K562 (cell line): ENCODE results near the gene GARNL3. TPM values are rescaled to one million over a fixed set of nuclear protein-coding genes. Genes with fewer than 3 reads are reported as not detected.
A peak's percentile ranks its signal among the peaks of the same experiment; 100 is the strongest.

Experiments
- CBX3 ChIP-seq, 2 experiments: IDR thresholded peaks; 1 replicate in 1 of 2; 2 replicates in 1 of 2; pipeline ENCODE4 v1.6.1; 2012; ENCODE audit warnings: inconsistent platforms in 2 of 2, low read length in 2 of 2, borderline replicate concordance in 1 of 2, control low read depth in 1 of 2
- CEBPG ChIP-seq, 3 experiments: fragments of 200-800 bp in 1 of 3; sonication (Bioruptor generic) in 1 of 3; sonication (generic) in 1 of 3; formaldehyde crosslinking in 1 of 3; IDR thresholded peaks in 2 of 3; conservative IDR thresholded peaks in 1 of 3; 2 replicates each; pipeline versions ENCODE4 v1.6.1 to v1.8.0; 2016 to 2022; ENCODE audit warnings: missing compliant biosample characterization in 2 of 3, missing genetic modification characterization in 2 of 3, mild to moderate bottlenecking in 1 of 3, missing genetic modification reagents in 1 of 3
- MBD2 ChIP-seq: sonication (generic); IDR thresholded peaks from 2 replicates; pipeline ENCODE4 v1.6.1; 2016; ENCODE audit warnings: low read depth, borderline replicate concordance
- NFE2L1 ChIP-seq: fragments of 450-650 bp; IDR thresholded peaks from 2 replicates; pipeline ENCODE4 v1.6.1; 2016; ENCODE audit warnings: missing genetic modification characterization, low read depth, mild to moderate bottlenecking, missing compliant biosample characterization, moderate library complexity, borderline replicate concordance
- SIX5 ChIP-seq, 2 experiments: IDR thresholded peaks; 2 replicates each; pipeline ENCODE4 v1.6.1; 2011; ENCODE audit warnings: low read length in 2 of 2, borderline replicate concordance in 1 of 2, low read depth in 1 of 2, mild to moderate bottlenecking in 1 of 2, moderate library complexity in 1 of 2; ENCODE audit not compliant: insufficient read depth in 1 of 2
- SRSF3 ChIP-seq: fragments of 200-400 bp; formaldehyde crosslinking; IDR thresholded peaks from 2 replicates; pipeline ENCODE4 v1.6.1; 2016; ENCODE audit warnings: mild to moderate bottlenecking, low read length, moderate library complexity; ENCODE audit not compliant: insufficient read depth
- SUPT5H ChIP-seq: fragments of 450-650 bp; IDR thresholded peaks from 2 replicates; pipeline ENCODE4 v1.6.1; 2016
- TAF1 ChIP-seq: IDR thresholded peaks from 2 replicates; pipeline ENCODE4 v1.6.1; 2011; ENCODE audit warnings: mild to moderate bottlenecking, low read length, moderate library complexity; ENCODE audit not compliant: insufficient read depth, control insufficient read depth, severe bottlenecking; ENCODE audit errors: extremely low read depth
- TGIF2 ChIP-seq: sonication (generic); formaldehyde crosslinking; IDR thresholded peaks from 2 replicates; pipeline ENCODE4 v1.8.1; 2022; ENCODE audit warnings: mild to moderate bottlenecking, missing genetic modification reagents, moderate library complexity
- ZFX ChIP-seq: sonication (generic); formaldehyde crosslinking; IDR thresholded peaks from 2 replicates; pipeline ENCODE4 v1.8.0; 2022; ENCODE audit warnings: mild to moderate bottlenecking, missing genetic modification reagents, moderate library complexity
- ZNF282 ChIP-seq: sonication (generic); formaldehyde crosslinking; IDR thresholded peaks from 2 replicates; pipeline ENCODE4 v1.8.1; 2023; ENCODE audit warnings: missing genetic modification reagents
- ZNF354B ChIP-seq: fragments of 250-450 bp; sonication (Bioruptor Pico); IDR thresholded peaks from 2 replicates; pipeline ENCODE4 v1.4.0; 2020
- ZNF518B ChIP-seq: fragments of 250-450 bp; sonication (Bioruptor Pico); IDR thresholded peaks from 2 replicates; pipeline ENCODE4 v1.5.0; 2021; ENCODE audit warnings: mild to moderate bottlenecking, moderate library complexity
- ZNF766 ChIP-seq: fragments of 200-800 bp; sonication (Bioruptor generic); conservative IDR thresholded peaks from 2 replicates; pipeline ENCODE4 v1.6.1; 2016; ENCODE audit warnings: missing genetic modification characterization, missing compliant biosample characterization
- polyA plus RNA-seq, 8 experiments: library from polyadenylated mRNA; depleted of rRNA in 4 of 8; stranded (reverse) in 5 of 8; unstranded in 3 of 8; fragments of >200 nt; fragmentation: Nextera tagmentation in 2 of 8; fragmentation: Illumina TruSeq in 1 of 8; extraction: Ambion mirVana in 2 of 8; extraction: Trizol in 1 of 8; gene quantifications; 2 replicates each; pipeline versions ENCODE4 v1.2.1 to v1.2.3, GENCODE V29; 2011 to 2014; ENCODE audit warnings: inconsistent platforms in 1 of 8, missing spikeins in 1 of 8
- total RNA-seq, 7 experiments: library from RNA; depleted of rRNA in 6 of 7; stranded (reverse); fragments of >200 nt in 6 of 7; fragmentation: Illumina TruSeq in 2 of 7; extraction: Trizol in 2 of 7; gene quantifications; 2 replicates each; pipeline versions ENCODE4 v1.2.1 to v1.2.3, GENCODE V29; 2011 to 2021; ENCODE audit warnings: low replicate concordance in 1 of 7
- TF ChIP-seq, protein P1 (sequence below): fragments of 250-450 bp; sonication (Bioruptor Pico); IDR thresholded peaks from 2 replicates; pipeline ENCODE4 v1.4.0; 2020

Gene GARNL3
- total and polyA plus RNA-seq, 9 of the 15 experiments (the other 6 are each of a cell fraction or from before 2014, with no cell fraction given), result 0.35 to 2.7 (median 1.6) TPM

DNA sequence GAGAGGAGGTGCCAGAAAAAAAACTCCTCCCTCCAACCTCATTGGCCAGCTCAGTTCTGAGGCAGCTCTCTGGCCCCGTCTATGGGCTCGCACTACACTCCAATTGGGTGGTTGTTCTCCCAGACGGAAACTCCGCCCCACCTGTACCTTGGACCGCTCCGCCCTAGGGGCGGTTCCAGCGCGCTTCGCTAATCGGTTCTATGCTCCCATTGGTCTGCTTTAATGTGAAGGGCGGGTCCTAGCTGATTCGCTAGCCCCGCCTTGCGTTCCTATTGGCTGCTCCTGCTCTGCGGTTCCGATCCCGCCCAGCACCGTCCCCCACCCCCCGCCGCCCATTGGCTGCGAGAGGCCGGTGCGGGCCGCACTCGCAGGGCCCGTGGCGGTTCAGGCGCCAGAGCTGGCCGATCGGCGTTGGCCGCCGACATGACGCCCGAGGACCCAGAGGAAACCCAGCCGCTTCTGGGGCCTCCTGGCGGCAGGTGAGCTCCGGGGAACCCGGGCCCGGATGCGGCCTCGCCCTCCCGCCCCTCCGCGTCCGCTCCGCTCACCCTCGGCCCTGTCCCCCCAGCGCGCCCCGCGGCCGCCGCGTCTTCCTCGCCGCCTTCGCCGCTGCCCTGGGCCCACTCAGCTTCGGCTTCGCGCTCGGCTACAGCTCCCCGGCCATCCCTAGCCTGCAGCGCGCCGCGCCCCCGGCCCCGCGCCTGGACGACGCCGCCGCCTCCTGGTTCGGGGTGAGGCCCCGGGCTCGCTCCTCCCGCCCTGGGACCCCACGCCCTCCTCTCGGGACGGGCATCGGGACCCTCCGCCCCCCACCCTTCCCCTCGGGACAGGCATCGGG, 132.5 kb downstream of the GARNL3 start, which contains the start of gene SLC2A8 (continued):
- TF ChIP-seq, protein P1, sequence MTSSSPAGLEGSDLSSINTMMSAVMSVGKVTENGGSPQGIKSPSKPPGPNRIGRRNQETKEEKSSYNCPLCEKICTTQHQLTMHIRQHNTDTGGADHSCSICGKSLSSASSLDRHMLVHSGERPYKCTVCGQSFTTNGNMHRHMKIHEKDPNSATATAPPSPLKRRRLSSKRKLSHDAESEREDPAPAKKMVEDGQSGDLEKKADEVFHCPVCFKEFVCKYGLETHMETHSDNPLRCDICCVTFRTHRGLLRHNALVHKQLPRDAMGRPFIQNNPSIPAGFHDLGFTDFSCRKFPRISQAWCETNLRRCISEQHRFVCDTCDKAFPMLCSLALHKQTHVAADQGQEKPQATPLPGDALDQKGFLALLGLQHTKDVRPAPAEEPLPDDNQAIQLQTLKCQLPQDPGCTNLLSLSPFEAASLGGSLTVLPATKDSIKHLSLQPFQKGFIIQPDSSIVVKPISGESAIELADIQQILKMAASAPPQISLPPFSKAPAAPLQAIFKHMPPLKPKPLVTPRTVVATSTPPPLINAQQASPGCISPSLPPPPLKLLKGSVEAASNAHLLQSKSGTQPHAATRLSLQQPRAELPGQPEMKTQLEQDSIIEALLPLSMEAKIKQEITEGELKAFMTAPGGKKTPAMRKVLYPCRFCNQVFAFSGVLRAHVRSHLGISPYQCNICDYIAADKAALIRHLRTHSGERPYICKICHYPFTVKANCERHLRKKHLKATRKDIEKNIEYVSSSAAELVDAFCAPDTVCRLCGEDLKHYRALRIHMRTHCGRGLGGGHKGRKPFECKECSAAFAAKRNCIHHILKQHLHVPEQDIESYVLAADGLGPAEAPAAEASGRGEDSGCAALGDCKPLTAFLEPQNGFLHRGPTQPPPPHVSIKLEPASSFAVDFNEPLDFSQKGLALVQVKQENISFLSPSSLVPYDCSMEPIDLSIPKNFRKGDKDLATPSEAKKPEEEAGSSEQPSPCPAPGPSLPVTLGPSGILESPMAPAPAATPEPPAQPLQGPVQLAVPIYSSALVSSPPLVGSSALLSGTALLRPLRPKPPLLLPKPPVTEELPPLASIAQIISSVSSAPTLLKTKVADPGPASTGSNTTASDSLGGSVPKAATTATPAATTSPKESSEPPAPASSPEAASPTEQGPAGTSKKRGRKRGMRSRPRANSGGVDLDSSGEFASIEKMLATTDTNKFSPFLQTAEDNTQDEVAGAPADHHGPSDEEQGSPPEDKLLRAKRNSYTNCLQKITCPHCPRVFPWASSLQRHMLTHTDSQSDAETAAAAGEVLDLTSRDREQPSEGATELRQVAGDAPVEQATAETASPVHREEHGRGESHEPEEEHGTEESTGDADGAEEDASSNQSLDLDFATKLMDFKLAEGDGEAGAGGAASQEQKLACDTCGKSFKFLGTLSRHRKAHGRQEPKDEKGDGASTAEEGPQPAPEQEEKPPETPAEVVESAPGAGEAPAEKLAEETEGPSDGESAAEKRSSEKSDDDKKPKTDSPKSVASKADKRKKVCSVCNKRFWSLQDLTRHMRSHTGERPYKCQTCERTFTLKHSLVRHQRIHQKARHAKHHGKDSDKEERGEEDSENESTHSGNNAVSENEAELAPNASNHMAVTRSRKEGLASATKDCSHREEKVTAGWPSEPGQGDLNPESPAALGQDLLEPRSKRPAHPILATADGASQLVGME (CRISPR knock-in tag), result no peak
- TF ChIP-seq CBX3 (IDR thresholded peaks at IDR 0.05; ENCODE audit: borderline replicate concordance in 1 of 2, low read length in 2 of 2) (0 out of 3 replicates have a peak, but pooled peaks of 1 of the 2 experiments have one; percentile 4), CEBPG (CRISPR knock-in tag; IDR thresholded peaks at IDR 0.05) (peak; percentile 27; the same call in 1 of the 2 replicates), CEBPG (tag; conservative IDR thresholded peaks at IDR 0.05 in 1 of 2, IDR thresholded peaks at IDR 0.05 in 1 of 2) (no peak), ZFX (CRISPR knock-in tag) (peak; percentile 82), SRSF3 (no peak), TAF1 (peak; percentile 35), ZNF282 (CRISPR knock-in tag) (0 out of 2 replicates have a peak, but pooled peaks have one; percentile 40), MBD2 (peak; percentile 88), ZNF354B (CRISPR knock-in tag) (no peak), SUPT5H (peak; percentile 22; the same call in 1 of the 2 replicates), TGIF2 (peak; percentile 81; the same call in 1 of the 2 replicates), ZNF518B (no peak), NFE2L1 (tag) (no peak), ZNF766 (CRISPR knock-in tag) (no peak), SIX5 (IDR thresholded peaks at IDR 0.05; ENCODE audit: borderline replicate concordance in 1 of 2, insufficient read depth in 1 of 2, low read depth in 1 of 2, low read length in 2 of 2) (no peak)
